Measurements from ENCODE around the gene MLLT1. TPM values are rescaled to one million over a fixed set of nuclear protein-coding genes. Genes with fewer than 3 reads are reported as not detected.

MLLT1 gene
- total RNA-seq, 4 donors from 2014 or later, result 21.5 to 46.9 (median 33.4) TPM

- no peaks in the 10 kb centered on the region for H3K36me3 ChIP-seq
- peaks cover 0 to 2% (median 0%) of the 10 kb centered on the region in 4 donors for H3K9me3 ChIP-seq
- intact Hi-C loops (cut with DNase I), result no loop called here
- H3K27ac ChIP-seq (replicated peaks in 1 of 4), result no peak overlapping the region
- H3K4me1 ChIP-seq, result peaks cover 0 to 4% (median 0%) of the 10 kb centered on the region in 4 donors
- no peak overlapping the region for H3K4me3 ChIP-seq
- no peak for TF ChIP-seq CTCF (IDR thresholded peaks at IDR 0.05)
- no peak for TF ChIP-seq POLR2A (IDR thresholded peaks at IDR 0.05; ENCODE audit: low read depth)
- no peak for TF ChIP-seq EP300 (IDR thresholded peaks at IDR 0.05)
- TF ChIP-seq POLR2AphosphoS5 (IDR thresholded peaks at IDR 0.05), result no peak
- no peak for DNase-seq (ENCODE audit: extremely low spot score)
- no peaks in the 10 kb centered on the region for H3K27me3 ChIP-seq
- 63% methylated on average over 4 of the region's 4 CpGs for WGBS
Observed at GRCh38 chr19:6185835-6186834, 93.6 kb downstream of the MLLT1 start.

GRCh38 chr19:6185093-6185834 lies 94.5 kb downstream of the MLLT1 start:
- no peak overlapping the region for H3K4me3 ChIP-seq
- no peak for DNase-seq (ENCODE audit: extremely low spot score)
- H3K9me3 ChIP-seq, result peaks cover 0 to 2% (median 0%) of the 10 kb centered on the region in 4 donors
- no peaks in the 10 kb centered on the region for H3K27me3 ChIP-seq
- TF ChIP-seq POLR2A (IDR thresholded peaks at IDR 0.05; ENCODE audit: low read depth), result no peak
- no peak for TF ChIP-seq CTCF (IDR thresholded peaks at IDR 0.05)
- no peak for TF ChIP-seq EP300 (IDR thresholded peaks at IDR 0.05)
- no peak for TF ChIP-seq POLR2AphosphoS5 (IDR thresholded peaks at IDR 0.05)
- no peak overlapping the region for H3K27ac ChIP-seq (replicated peaks in 1 of 4)
- intact Hi-C loops (cut with DNase I), result no loop called here
- peaks cover 0 to 4% (median 0%) of the 10 kb centered on the region in 4 donors for H3K4me1 ChIP-seq
- WGBS, result 81% methylated on average over 9 of the region's 10 CpGs
- no peaks in the 10 kb centered on the region for H3K36me3 ChIP-seq

- 77% methylated on average over 2 of the region's 2 CpGs for WGBS
- no peak for TF ChIP-seq EP300 (IDR thresholded peaks at IDR 0.05)
- TF ChIP-seq POLR2A (IDR thresholded peaks at IDR 0.05; ENCODE audit: low read depth), result no peak
- TF ChIP-seq POLR2AphosphoS5 (IDR thresholded peaks at IDR 0.05), result no peak
- no peak for TF ChIP-seq CTCF (IDR thresholded peaks at IDR 0.05)
- DNase-seq (ENCODE audit: extremely low spot score), result no peak
- no peak overlapping the region for H3K4me3 ChIP-seq
- H3K27ac ChIP-seq (replicated peaks in 1 of 4), result no peak overlapping the region
- no peaks in the 10 kb centered on the region for H3K4me1 ChIP-seq
- intact Hi-C loops (cut with DNase I), result no loop called here
- H3K9me3 ChIP-seq, result peaks cover 0 to 2% (median 0%) of the 10 kb centered on the region in 4 donors
- H3K36me3 ChIP-seq, result no peaks in the 10 kb centered on the region
- no peaks in the 10 kb centered on the region for H3K27me3 ChIP-seq
Observed at GRCh38 chr19:6181119-6181518, 98.7 kb downstream of the MLLT1 start.

GRCh38 chr19:6173190-6173589 lies 106.6 kb downstream of the MLLT1 start:
- WGBS, result 85% methylated on average over 4 of the region's 5 CpGs
- intact Hi-C loops (cut with DNase I), result no loop called here
- TF ChIP-seq POLR2AphosphoS5 (IDR thresholded peaks at IDR 0.05), result no peak
- no peak for TF ChIP-seq POLR2A (IDR thresholded peaks at IDR 0.05; ENCODE audit: low read depth)
- no peak for TF ChIP-seq CTCF (IDR thresholded peaks at IDR 0.05)
- TF ChIP-seq EP300 (IDR thresholded peaks at IDR 0.05), result no peak

More at GRCh38 chr19:6173190-6173589, 106.6 kb downstream of the MLLT1 start:
- DNase-seq (ENCODE audit: extremely low spot score), result no peak
- no peaks in the 10 kb centered on the region for H3K27me3 ChIP-seq
- H3K9me3 ChIP-seq, result no peaks in the 10 kb centered on the region
- H3K27ac ChIP-seq (replicated peaks in 1 of 4), result no peak overlapping the region
- H3K4me3 ChIP-seq, result no peak overlapping the region
- H3K36me3 ChIP-seq, result no peaks in the 10 kb centered on the region
- no peaks in the 10 kb centered on the region for H3K4me1 ChIP-seq
